Spleen (tissue), 11 donors: ENCODE data around the gene RNPEPL1. TPM values are rescaled to one million over a fixed set of nuclear protein-coding genes. Genes with fewer than 3 reads are reported as not detected.
"Not testable (repeated sequence)": the region's sequence is repeated elsewhere in the genome, so short reads cannot be mapped to it uniquely, and the experiment has no call there.

Experiments
- DNase-seq: peaks from one replicate; pipeline ENCODE4 v3.0.0-alpha.2; 2020
- H3K27ac ChIP-seq, 8 donors: fragments of 200-600 bp; sonication (generic) in 7 of 8; 1 replicate in 4 of 8; 2 replicates in 4 of 8; pipeline versions ENCODE4 v1.5.0 to v1.8.0; 2016 to 2021; ENCODE audit warnings: inconsistent platforms in 4 of 8, mild to moderate bottlenecking in 4 of 8, moderate library complexity in 1 of 8
- H3K27me3 ChIP-seq, 7 donors: fragments of 200-600 bp; sonication (generic) in 6 of 7; replicated peaks in 1 of 7; 1 replicate in 4 of 7; 2 replicates in 3 of 7; pipeline versions ENCODE4 v1.5.0 to v1.8.0; 2016 to 2021; ENCODE audit warnings: inconsistent platforms in 3 of 7, mild to moderate bottlenecking in 1 of 7
- H3K36me3 ChIP-seq, 6 donors: fragments of 200-600 bp; sonication (generic) in 5 of 6; 1 replicate in 4 of 6; 2 replicates in 2 of 6; pipeline versions ENCODE4 v1.5.0 to v1.8.0; 2016 to 2021; ENCODE audit warnings: inconsistent platforms in 2 of 6
- H3K4me1 ChIP-seq, 6 donors: fragments of 200-600 bp; sonication (generic) in 5 of 6; 1 replicate in 3 of 6; 2 replicates in 3 of 6; pipeline versions ENCODE4 v1.5.0 to v1.8.0; 2016 to 2021; ENCODE audit warnings: inconsistent platforms in 3 of 6
- H3K4me3 ChIP-seq, 8 donors: fragments of 200-600 bp; sonication (generic) in 7 of 8; 1 replicate in 4 of 8; 2 replicates in 4 of 8; pipeline versions ENCODE4 v1.5.0 to v1.8.0; 2016 to 2021; ENCODE audit warnings: inconsistent platforms in 4 of 8, mild to moderate bottlenecking in 4 of 8, moderate library complexity in 2 of 8
- H3K9me3 ChIP-seq, 8 donors: fragments of 200-600 bp; sonication (generic) in 7 of 8; 1 replicate in 4 of 8; 2 replicates in 4 of 8; pipeline versions ENCODE4 v1.5.0 to v1.8.0; 2016 to 2021; ENCODE audit warnings: inconsistent platforms in 4 of 8
- POLR2A ChIP-seq, 3 donors: fragments of 450-650 bp; IDR thresholded peaks; one replicate each; pipeline ENCODE4 v1.5.1; 2017; ENCODE audit warnings: antibody characterized with exemption in 3 of 3, mild to moderate bottlenecking in 1 of 3
- POLR2AphosphoS5 ChIP-seq, 3 donors: sonication (generic); formaldehyde crosslinking; IDR thresholded peaks; one replicate each; pipeline ENCODE4 v1.5.1; 2017; ENCODE audit warnings: antibody characterized with exemption in 3 of 3
- WGBS, 5 donors: extraction: QIAGEN DNeasy Blood & Tissue Kit in 3 of 5; methylation state at CpG; one replicate each; pipeline versions ENCODE4 v1.1.5 to v1.1.7; 2013 to 2018; 5-methylcytosine and 5-hydroxymethylcytosine counted together
- intact Hi-C: fragments of 100-400 bp; cut with DNase I; formaldehyde crosslinking; loops from one replicate; pipeline ENCODE4 v1.15.0; 2023; ENCODE audit warnings: low total_unique reads
- polyA plus RNA-seq, 3 donors: library from polyadenylated mRNA; stranded (reverse); fragments of 200-250 nt; gene quantifications; one replicate each; pipeline ENCODE4 v1.2.1, GENCODE V29; 2013
- total RNA-seq, 7 donors: library from RNA; depleted of rRNA in 3 of 7; stranded (reverse); fragments of >200 nt in 3 of 7; fragmentation: NEBNext Ultra II Directional in 4 of 7; extraction: Animal tissue kit (Norgen Biotek cat#: 25700) in 4 of 7; gene quantifications; one replicate each; pipeline versions ENCODE4 v1.1.0 to v1.2.1, GENCODE V29; 2016 to 2021
- TF ChIP-seq, protein P1 (sequence below), 11 experiments: fragments of 200-600 bp in 7 of 11; fragments of 450-650 bp in 4 of 11; sonication (generic) in 4 of 11; IDR thresholded peaks in 8 of 11; conservative IDR thresholded peaks in 3 of 11; 1 replicate in 7 of 11; 2 replicates in 4 of 11; pipeline versions ENCODE4 v1.4.0 to v1.8.0; 2016 to 2021; ENCODE audit warnings: antibody characterized with exemption in 11 of 11, inconsistent platforms in 4 of 11, mild to moderate bottlenecking in 1 of 11
- donor health status: healthy with polysubstance abuse.
- donor health status: DM: no; HTN: no; CAD: no; lungs with moderate emphysema.
- donor health status: DM: no; HTN: no; CAD: no.
- donor health status: Bipolar disorder and iron deficiency.
- donor health status: healthy.
- donor health status: DM: no; HTN: no; CAD: no.
- donor health status: DM: yes; HTN: yes; CAD: no.

RNPEPL1 gene
- total and polyA plus RNA-seq, 10 donors: 57.2 to 165 (median 87.4) TPM

DNA sequence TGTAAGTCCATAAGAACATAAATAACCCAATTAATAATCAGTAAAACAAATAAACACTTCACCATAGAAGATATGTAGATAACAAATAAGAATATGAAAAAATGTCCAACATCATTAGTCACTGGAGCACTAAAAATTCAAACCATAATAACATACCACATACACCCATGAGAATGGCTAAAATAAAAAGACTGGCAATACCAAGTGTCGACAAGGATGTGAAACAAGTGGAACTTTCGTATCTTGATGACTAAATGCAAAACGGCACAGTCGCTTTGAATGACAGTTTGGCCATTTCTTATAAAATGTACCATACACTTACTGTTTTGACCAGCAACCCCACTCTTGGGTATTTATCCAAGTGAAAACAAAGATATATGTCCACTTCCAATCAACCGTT lies 37.2 kb upstream of the RNPEPL1 start:
- H3K4me3 ChIP-seq: no peak overlapping the region
- no peak for TF ChIP-seq POLR2AphosphoS5 (IDR thresholded peaks at IDR 0.05)
- TF ChIP-seq, protein P1, sequence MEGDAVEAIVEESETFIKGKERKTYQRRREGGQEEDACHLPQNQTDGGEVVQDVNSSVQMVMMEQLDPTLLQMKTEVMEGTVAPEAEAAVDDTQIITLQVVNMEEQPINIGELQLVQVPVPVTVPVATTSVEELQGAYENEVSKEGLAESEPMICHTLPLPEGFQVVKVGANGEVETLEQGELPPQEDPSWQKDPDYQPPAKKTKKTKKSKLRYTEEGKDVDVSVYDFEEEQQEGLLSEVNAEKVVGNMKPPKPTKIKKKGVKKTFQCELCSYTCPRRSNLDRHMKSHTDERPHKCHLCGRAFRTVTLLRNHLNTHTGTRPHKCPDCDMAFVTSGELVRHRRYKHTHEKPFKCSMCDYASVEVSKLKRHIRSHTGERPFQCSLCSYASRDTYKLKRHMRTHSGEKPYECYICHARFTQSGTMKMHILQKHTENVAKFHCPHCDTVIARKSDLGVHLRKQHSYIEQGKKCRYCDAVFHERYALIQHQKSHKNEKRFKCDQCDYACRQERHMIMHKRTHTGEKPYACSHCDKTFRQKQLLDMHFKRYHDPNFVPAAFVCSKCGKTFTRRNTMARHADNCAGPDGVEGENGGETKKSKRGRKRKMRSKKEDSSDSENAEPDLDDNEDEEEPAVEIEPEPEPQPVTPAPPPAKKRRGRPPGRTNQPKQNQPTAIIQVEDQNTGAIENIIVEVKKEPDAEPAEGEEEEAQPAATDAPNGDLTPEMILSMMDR (IDR thresholded peaks at IDR 0.05 in 8 of 11, conservative IDR thresholded peaks at IDR 0.05 in 3 of 11): no peak
- no peak for TF ChIP-seq POLR2A (IDR thresholded peaks at IDR 0.05)

DNA sequence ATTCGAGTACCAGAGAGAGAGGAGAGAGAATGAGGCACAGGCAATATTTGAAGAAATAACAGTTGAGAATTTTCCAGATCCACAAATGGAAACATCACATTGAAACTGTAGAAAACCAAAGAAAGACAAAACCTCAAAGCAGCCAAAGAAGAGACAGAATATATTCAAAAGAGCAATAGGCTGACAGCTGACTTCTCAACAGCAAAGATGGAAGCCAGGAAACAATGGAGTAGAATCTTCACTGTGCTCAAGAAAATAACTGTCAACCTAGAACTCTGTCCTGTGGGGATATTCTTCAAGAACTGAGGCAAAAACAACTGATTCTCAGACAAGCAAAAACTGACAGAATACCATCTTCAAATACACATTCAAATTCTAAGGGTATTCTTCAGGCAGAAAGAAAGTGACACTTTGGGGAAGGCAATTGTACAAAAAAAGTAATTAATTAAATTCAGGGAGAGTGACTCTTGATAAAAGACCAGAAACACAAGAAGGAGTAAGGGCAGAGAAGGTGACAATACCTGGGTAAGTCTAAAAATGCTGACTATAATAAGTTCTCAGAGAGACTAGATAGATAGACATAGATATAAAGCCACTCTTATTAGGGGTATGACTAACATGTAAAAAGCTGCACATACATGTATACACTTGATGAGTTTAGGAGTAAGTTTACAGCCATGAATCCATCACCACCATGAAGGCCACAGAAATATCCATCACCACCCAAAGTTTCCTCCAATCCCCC lies 36.1 kb upstream of the RNPEPL1 start:
- Histone ChIP-seq H3K9me3 (peaks cover 13 to 41% (median 33%) of the 10 kb centered on the region in 8 donors), H3K4me1 (no peaks in the 10 kb centered on the region), H3K36me3 (peaks cover 0 to 80% (median 14%) of the 10 kb centered on the region in 6 donors), H3K27ac (no peak overlapping the region), H3K4me3 (no peak overlapping the region), H3K27me3 (no peaks in the 10 kb centered on the region)
- no peak for DNase-seq
- intact Hi-C loops: no loop called here
- TF ChIP-seq POLR2AphosphoS5 (IDR thresholded peaks at IDR 0.05): no peak
- TF ChIP-seq, protein P1 (IDR thresholded peaks at IDR 0.05 in 8 of 11, conservative IDR thresholded peaks at IDR 0.05 in 3 of 11): no peak
- 94 to 100% (median 97%) methylated on average over 1 of the region's 1 CpG for WGBS, 5 donors

More for the DNA sequence above, 37.2 kb upstream of the RNPEPL1 start:
- intact Hi-C loops: no loop called here
- Histone ChIP-seq H3K27ac (no peak overlapping the region), H3K9me3 (peaks cover 13 to 46% (median 33%) of the 10 kb centered on the region in 8 donors), H3K4me1 (no peaks in the 10 kb centered on the region), H3K27me3 (no peaks in the 10 kb centered on the region), H3K36me3 (peaks cover 0 to 83% (median 14%) of the 10 kb centered on the region in 6 donors)
- DNase-seq: no peak
- 94 to 99% (median 97%) methylated on average over 5 of the region's 5 CpGs for WGBS, 5 donors

DNA sequence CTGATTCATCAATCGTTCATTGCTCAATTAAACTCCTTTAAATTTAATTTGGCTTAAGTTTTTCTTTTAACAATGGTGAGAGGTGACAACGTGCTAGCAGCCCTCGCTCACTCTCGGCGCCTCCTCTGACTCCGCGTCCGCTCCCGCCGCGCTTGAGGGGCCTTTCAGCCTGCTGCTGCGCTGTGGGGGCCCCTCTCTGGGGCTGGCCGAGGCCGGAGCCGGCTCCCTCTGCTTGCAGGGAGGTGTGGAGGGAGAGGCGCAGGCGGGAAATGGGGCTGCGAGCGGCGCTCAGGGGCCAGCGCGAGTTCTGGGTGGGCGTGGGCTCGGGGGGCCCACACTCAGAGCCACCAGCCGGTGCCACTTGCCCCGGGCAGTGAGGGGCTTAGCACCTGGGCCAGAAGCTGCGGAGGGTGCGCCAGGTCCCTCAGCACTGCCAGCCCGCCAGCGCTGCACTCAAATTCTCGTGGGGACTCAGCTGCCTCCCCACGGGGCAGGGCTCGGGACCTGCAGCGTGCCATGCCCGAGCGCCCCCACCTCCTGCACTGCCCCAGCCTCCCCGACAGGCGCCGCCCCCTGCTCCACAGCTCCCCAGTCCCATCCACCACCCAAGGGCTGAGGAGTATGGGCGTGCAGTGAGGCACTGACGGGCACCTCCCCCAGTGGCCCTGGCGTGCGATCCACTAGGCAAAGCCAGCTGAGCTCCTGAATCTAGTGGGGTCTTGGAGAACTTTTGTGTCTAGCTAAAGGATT lies 30.1 kb upstream of the RNPEPL1 start:
- intact Hi-C loops: no loop called here
- TF ChIP-seq POLR2AphosphoS5 (IDR thresholded peaks at IDR 0.05) (no peak), POLR2A (IDR thresholded peaks at IDR 0.05) (no peak)
- TF ChIP-seq, protein P1 (IDR thresholded peaks at IDR 0.05 in 8 of 11, conservative IDR thresholded peaks at IDR 0.05 in 3 of 11): no peak
- no peak overlapping the region for H3K27ac ChIP-seq
- no peaks in the 10 kb centered on the region for H3K4me1 ChIP-seq
- no peak overlapping the region for H3K4me3 ChIP-seq
- no peaks in the 10 kb centered on the region for H3K27me3 ChIP-seq
- WGBS, 5 donors: 94 to 97% (median 95%) methylated on average over 41 to 43 of the region's 43 CpGs
- H3K36me3 ChIP-seq: peaks cover 0 to 81% (median 23%) of the 10 kb centered on the region in 6 donors
- peak; percentile 57 for DNase-seq
- H3K9me3 ChIP-seq: peaks cover 0 to 8% (median 3%) of the 10 kb centered on the region in 8 donors

DNA sequence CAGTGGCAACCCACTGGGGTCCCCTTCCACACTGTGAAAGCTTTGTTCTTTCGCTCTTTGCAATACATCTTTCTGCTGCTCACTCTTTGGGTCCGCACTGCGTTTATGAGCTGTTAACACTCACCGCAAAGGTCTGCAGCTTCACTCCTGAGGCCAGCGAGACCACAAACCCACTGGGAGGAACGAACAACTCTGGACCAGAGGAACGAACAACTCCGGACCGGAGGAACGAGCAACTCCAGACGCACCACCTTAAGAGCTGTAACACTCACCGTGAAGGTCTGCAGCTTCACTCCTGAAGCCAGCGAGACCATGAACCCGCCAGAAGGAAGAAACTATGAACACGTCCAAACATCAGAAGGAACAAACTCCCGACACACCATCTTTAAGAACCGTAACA lies 29.2 kb upstream of the RNPEPL1 start:
- H3K4me3 ChIP-seq, intact Hi-C loops, H3K27me3 ChIP-seq, H3K9me3 ChIP-seq, H3K4me1 ChIP-seq, H3K27ac ChIP-seq: not testable (repeated sequence)
- WGBS, 5 donors: 96 to 98% (median 97%) methylated on average over 17 of the region's 17 CpGs
- peaks cover 0 to 78% (median 23%) of the 10 kb centered on the region in 6 donors for H3K36me3 ChIP-seq
- DNase-seq: peak; percentile 51
